Natural killer cell (primary cell): ENCODE data around the gene FAT1. TPM values are rescaled to one million over a fixed set of nuclear protein-coding genes. Genes with fewer than 3 reads are reported as not detected.

Experiments
- ATAC-seq, 3 donors: fragments of 150-1000 bp in 2 of 3; fragments of 200-7000 bp in 1 of 3; cut with Tn5 transposase; 1 replicate in 1 of 3; 2 replicates in 2 of 3; pipeline ENCODE4 v1.10.0; 2021; ENCODE audit warnings: mild to moderate bottlenecking in 2 of 3, moderate library complexity in 2 of 3
- DNase-seq, 2 donors: peaks; one replicate each; pipeline versions ENCODE4 v3.0.0 to v3.0.0-alpha.2; 2013 to 2021; ENCODE audit warnings: mixed read lengths in 1 of 2
- H3K27ac ChIP-seq: one replicate; pipeline ENCODE4 v1.5.1; 2013; ENCODE audit warnings: mild to moderate bottlenecking, low read length
- H3K27me3 ChIP-seq: one replicate; pipeline ENCODE4 v1.6.1; 2013; ENCODE audit warnings: low read length; ENCODE audit not compliant: control insufficient read depth, insufficient read depth
- H3K36me3 ChIP-seq: one replicate; pipeline ENCODE4 v1.6.1; 2013; ENCODE audit warnings: low read length; ENCODE audit not compliant: control insufficient read depth, insufficient read depth
- H3K4me1 ChIP-seq: one replicate; pipeline ENCODE4 v1.6.1; 2013; ENCODE audit warnings: low read length; ENCODE audit not compliant: control insufficient read depth, insufficient read depth
- H3K4me3 ChIP-seq: one replicate; pipeline ENCODE4 v1.5.1; 2013; ENCODE audit warnings: low read length
- H3K9me3 ChIP-seq: one replicate; pipeline ENCODE4 v1.6.1; 2013; ENCODE audit warnings: low read length; ENCODE audit not compliant: control insufficient read depth, insufficient read depth
- H3K27ac Mint-ChIP-seq, 2 donors: one replicate each; pipeline ENCODE4 v1.8.0; 2022; ENCODE audit warnings: mild to moderate bottlenecking in 2 of 2, mixed read lengths in 2 of 2, moderate library complexity in 1 of 2
- H3K27me3 Mint-ChIP-seq, 2 donors: one replicate each; pipeline ENCODE4 v1.8.0; 2022; ENCODE audit warnings: low read depth in 2 of 2, mixed read lengths in 2 of 2
- H3K36me3 Mint-ChIP-seq: one replicate; pipeline ENCODE4 v1.8.0; 2022; ENCODE audit warnings: mixed read lengths
- H3K4me1 Mint-ChIP-seq, 2 donors: one replicate each; pipeline ENCODE4 v1.8.0; 2022; ENCODE audit warnings: mixed read lengths in 2 of 2
- H3K4me3 Mint-ChIP-seq: one replicate; pipeline ENCODE4 v1.8.0; 2022; ENCODE audit warnings: mild to moderate bottlenecking, moderate library complexity, mixed read lengths
- H3K9me3 Mint-ChIP-seq, 2 donors: one replicate each; pipeline ENCODE4 v1.8.0; 2022; ENCODE audit warnings: mixed read lengths in 2 of 2
- CTCF ChIP-seq: fragments of 200-600 bp; IDR thresholded peaks from one replicate; pipeline ENCODE4 v1.8.0; 2022; ENCODE audit warnings: antibody characterized with exemption
- WGBS: methylation state at CpG from one replicate; pipeline ENCODE4 v1.1.7; 2013; ENCODE audit warnings: missing lambda C conversion rate; ENCODE audit not compliant: insufficient coverage; 5-methylcytosine and 5-hydroxymethylcytosine counted together
- intact Hi-C: fragments of 100-400 bp; cut with micrococcal nuclease; formaldehyde crosslinking; loops from one replicate; pipeline ENCODE4 v1.14.2; 2022
- total RNA-seq, 4 donors: library from RNA; stranded (reverse); fragments of 120-200 nt in 1 of 4; gene quantifications; one replicate each; pipeline versions ENCODE4 v1.2.3 to v1.2.4, GENCODE V29; 2013 to 2022

Gene FAT1
- total RNA-seq, 3 donors from 2014 or later (not counting 1 experiment from before 2014, with no cell fraction given) = not detected

GRCh38 chr4:186650401-186651180, 73.1 kb downstream of the FAT1 start:
- no peaks in the 10 kb centered on the region for H3K4me1 Mint-ChIP-seq
- Histone ChIP-seq H3K9me3 (no peaks in the 10 kb centered on the region), H3K4me3 (no peak overlapping the region), H3K27me3 (no peaks in the 10 kb centered on the region), H3K36me3 (no peaks in the 10 kb centered on the region), H3K4me1 (no peaks in the 10 kb centered on the region), H3K27ac (no peak overlapping the region)
- intact Hi-C loops = no loop called here
- H3K27ac Mint-ChIP-seq = no peak overlapping the region
- DNase-seq (no peak), ATAC-seq (no peak)
- H3K9me3 Mint-ChIP-seq = peaks cover 4 to 8% of the 10 kb centered on the region in 2 donors
- peaks cover 0 to 2% of the 10 kb centered on the region in 2 donors for H3K27me3 Mint-ChIP-seq
- H3K36me3 Mint-ChIP-seq = no peaks in the 10 kb centered on the region
- no peak for TF ChIP-seq CTCF
- WGBS = 100% methylated on average over 1 of the region's 3 CpGs
- H3K4me3 Mint-ChIP-seq = no peak overlapping the region

GRCh38 chr4:186647821-186648220, 75.8 kb downstream of the FAT1 start:
- Histone ChIP-seq H3K9me3 (no peaks in the 10 kb centered on the region), H3K4me3 (no peak overlapping the region), H3K27ac (no peak overlapping the region), H3K4me1 (no peaks in the 10 kb centered on the region), H3K27me3 (no peaks in the 10 kb centered on the region), H3K36me3 (no peaks in the 10 kb centered on the region)
- Mint-ChIP-seq H3K36me3 (no peaks in the 10 kb centered on the region), H3K9me3 (peaks cover 4 to 6% of the 10 kb centered on the region in 2 donors), H3K4me3 (no peak overlapping the region), H3K27ac (no peak overlapping the region), H3K27me3 (peaks cover 0 to 2% of the 10 kb centered on the region in 2 donors), H3K4me1 (no peaks in the 10 kb centered on the region)
- no peak for DNase-seq
- intact Hi-C loops = no loop called here
- TF ChIP-seq CTCF = no peak
- ATAC-seq = no peak
- 88% methylated on average over 4 of the region's 4 CpGs for WGBS

GRCh38 chr4:186644737-186645261, 78.9 kb downstream of the FAT1 start:
- H3K27ac Mint-ChIP-seq = no peak overlapping the region
- DNase-seq = no peak
- ATAC-seq = no peak
- no peak for TF ChIP-seq CTCF
- H3K4me1 ChIP-seq = no peaks in the 10 kb centered on the region
- no peaks in the 10 kb centered on the region for H3K27me3 ChIP-seq
- peaks cover 0 to 2% of the 10 kb centered on the region in 2 donors for H3K27me3 Mint-ChIP-seq
- intact Hi-C loops = no loop called here
- peaks cover 3 to 7% of the 10 kb centered on the region in 2 donors for H3K9me3 Mint-ChIP-seq
- 93% methylated on average over 9 of the region's 9 CpGs for WGBS
- H3K9me3 ChIP-seq = no peaks in the 10 kb centered on the region
- H3K27ac ChIP-seq = no peak overlapping the region
- H3K4me3 Mint-ChIP-seq = no peak overlapping the region
- H3K36me3 Mint-ChIP-seq = no peaks in the 10 kb centered on the region
- no peaks in the 10 kb centered on the region for H3K36me3 ChIP-seq
- H3K4me3 ChIP-seq = no peak overlapping the region
- H3K4me1 Mint-ChIP-seq = no peaks in the 10 kb centered on the region
